C4-2B (cell line): ENCODE data around the gene PPIF.

Experiments
- CTCF ChIP-seq: fragments of 450-650 bp; conservative IDR thresholded peaks from 2 replicates; pipeline ENCODE4 v1.5.1; 2017; ENCODE audit warnings: mild to moderate bottlenecking
- ZFX ChIP-seq: fragments of 450-650 bp; IDR thresholded peaks from 2 replicates; pipeline ENCODE4 v1.6.1; 2017

GRCh38 chr10:79402951-79403350, 55.7 kb downstream of the PPIF start:
- TF ChIP-seq CTCF (no peak), ZFX (no peak)
